Epithelial cell of proximal tubule (primary cell): ENCODE results near the gene SLC24A5. TPM values are rescaled to one million over a fixed set of nuclear protein-coding genes. Genes with fewer than 3 reads are reported as not detected.

Experiments
- DNase-seq: peaks from one replicate; pipeline ENCODE4 v3.0.0-alpha.2; 2011; ENCODE audit warnings: low read depth
- H3K4me3 ChIP-seq: 2 replicates; pipeline ENCODE4 v1.5.1; 2011; ENCODE audit warnings: low read depth, mild to moderate bottlenecking, low read length
- CTCF ChIP-seq: conservative IDR thresholded peaks from 2 replicates; pipeline ENCODE4 v1.5.1; 2012; ENCODE audit warnings: low read depth, mild to moderate bottlenecking, low read length
- total RNA-seq: library from RNA; depleted of rRNA; stranded (reverse); fragments of >200 nt; gene quantifications from 2 replicates; pipeline ENCODE4 v1.2.3, GENCODE V29; 2015

Gene SLC24A5
- total RNA-seq, 1 donor from 2014 or later = not detected

GRCh38 chr15:48085591-48085930 lies 35.2 kb upstream of the SLC24A5 start:
- no peak for TF ChIP-seq CTCF
- no peak for DNase-seq
- H3K4me3 ChIP-seq = no peak overlapping the region

GRCh38 chr15:48086133-48086532 lies 34.7 kb upstream of the SLC24A5 start:
- H3K4me3 ChIP-seq = no peak overlapping the region
- DNase-seq = no peak
- TF ChIP-seq CTCF = no peak

- no peak for DNase-seq
- H3K4me3 ChIP-seq = no peak overlapping the region
- TF ChIP-seq CTCF = no peak
These were observed 34.2 kb upstream of the SLC24A5 start for GRCh38 chr15:48086576-48086975.

GRCh38 chr15:48087844-48088243 lies 32.9 kb upstream of the SLC24A5 start:
- H3K4me3 ChIP-seq = no peak overlapping the region
- no peak for DNase-seq
- no peak for TF ChIP-seq CTCF

- no peak for TF ChIP-seq CTCF
- DNase-seq = no peak
- no peak overlapping the region for H3K4me3 ChIP-seq
These were observed 31.1 kb upstream of the SLC24A5 start for GRCh38 chr15:48089702-48090101.

- TF ChIP-seq CTCF = no peak
- no peak overlapping the region for H3K4me3 ChIP-seq
- DNase-seq = no peak
These were observed 30.7 kb upstream of the SLC24A5 start for GRCh38 chr15:48090115-48090514.

GRCh38 chr15:48090666-48091065 lies 30.1 kb upstream of the SLC24A5 start:
- DNase-seq = no peak
- no peak overlapping the region for H3K4me3 ChIP-seq
- no peak for TF ChIP-seq CTCF
